Germinal center (tissue), 1 donor: ENCODE results near the gene PROK2.

ENCODE experiments used
- DNase-seq: peaks from one replicate; pipeline ENCODE4 v3.0.0; 2012; ENCODE audit warnings: mixed read lengths, low spot score

PROK2 gene

DNA sequence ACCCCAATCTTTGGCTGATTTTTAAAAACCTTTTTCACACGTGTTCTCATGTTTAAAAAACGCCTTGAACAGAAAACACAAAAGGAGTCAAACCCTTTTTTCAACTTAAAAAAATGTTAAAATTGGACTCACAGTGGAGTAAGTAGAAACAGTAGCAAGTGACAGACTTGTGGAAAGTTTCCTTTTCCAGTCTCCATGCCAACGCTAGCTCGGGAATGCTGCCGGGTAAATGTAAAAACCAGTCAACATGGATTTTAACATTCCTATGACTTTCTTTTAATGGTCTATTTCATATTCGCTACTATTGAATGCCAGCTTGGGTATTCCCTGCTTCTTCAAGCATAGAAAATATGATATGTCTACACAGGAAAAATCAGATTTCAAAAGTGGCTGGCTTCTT is 1.6 kb upstream of the PROK2 start:
- DNase-seq = no peak

DNA sequence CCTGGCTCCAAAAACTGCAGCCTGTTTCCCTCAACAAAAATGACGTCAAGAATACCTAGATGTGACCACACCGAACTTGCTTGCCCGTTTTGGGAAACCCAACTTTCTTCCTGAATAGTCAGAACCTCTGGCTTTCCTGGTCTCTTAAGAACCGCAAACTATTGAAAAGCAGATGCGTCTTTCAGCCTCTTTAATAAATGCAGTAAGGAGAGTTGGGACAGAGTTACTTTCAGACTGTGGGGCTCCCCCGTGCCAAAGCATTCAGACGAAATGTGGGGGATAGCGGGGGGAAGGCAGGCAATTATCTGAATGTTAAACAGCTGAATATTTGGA is 1.2 kb upstream of the PROK2 start:
- no peak for DNase-seq

DNA sequence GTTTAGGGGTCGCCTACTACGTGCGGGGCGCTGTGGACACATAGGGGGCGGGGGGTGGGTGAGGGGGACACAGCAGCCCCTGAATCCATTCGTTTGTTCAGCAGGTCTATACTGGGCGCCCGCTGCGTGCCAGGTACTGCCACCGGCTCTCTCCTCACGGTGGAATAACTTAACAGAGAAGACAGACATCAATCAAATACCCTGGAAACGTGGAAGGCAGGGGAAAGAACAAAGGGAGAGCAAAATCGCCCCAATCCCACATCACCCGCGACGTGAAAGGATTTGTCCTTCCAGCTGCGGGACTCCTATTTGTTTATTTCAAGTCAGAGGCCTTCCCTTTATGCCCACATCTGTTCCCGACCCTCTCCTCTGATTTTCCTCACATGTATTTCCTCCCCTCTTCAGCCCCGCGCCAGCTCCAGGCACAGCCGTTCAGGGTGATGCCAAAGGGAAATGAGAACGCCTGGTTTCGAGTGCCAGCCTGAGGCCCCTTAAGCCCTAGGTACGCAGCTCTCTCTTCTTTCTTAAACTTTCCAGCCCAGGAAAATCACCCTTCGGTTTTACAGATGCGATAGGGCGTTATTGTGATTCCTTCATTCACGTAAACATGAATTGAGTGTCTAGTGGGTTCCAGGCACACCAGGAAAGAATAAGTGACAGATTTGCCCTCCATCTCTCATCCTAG is 726 bp upstream of the PROK2 start:
- DNase-seq = no peak

DNA sequence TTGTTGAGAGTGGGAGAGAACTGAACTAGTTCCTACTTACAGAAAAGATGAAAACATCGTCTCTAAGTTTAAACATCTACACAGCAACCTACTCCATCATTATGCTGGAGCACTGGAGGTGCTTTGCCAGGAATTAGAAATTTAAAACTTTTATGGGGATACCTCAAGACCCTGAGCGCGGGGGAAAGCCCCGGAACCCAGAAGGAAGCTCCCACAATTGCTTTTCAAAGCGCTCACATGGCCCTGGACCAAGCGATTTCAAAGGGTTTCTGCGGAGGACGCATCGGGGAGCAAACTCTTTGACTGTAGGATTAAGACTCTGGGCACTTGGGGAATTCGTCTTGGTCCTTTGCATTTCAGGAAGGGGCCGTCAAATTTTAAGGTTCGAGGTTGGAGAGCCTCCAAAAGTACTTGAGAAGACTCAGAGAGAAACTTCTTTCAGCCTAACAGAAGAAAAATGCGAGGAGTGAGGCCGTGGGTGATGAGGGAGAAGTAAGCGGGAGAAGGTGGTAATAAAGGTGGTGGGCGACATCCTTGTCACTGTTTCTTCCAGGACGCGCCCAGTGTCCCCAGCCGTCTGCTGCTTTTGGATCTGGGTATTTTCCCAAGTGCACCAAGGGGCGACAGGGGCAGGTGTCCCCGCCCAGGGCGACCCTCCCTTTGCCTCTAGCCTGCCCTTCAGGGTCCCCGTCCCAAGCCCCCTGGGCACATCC is 591 bp downstream of the PROK2 start:
- no peak for DNase-seq

DNA sequence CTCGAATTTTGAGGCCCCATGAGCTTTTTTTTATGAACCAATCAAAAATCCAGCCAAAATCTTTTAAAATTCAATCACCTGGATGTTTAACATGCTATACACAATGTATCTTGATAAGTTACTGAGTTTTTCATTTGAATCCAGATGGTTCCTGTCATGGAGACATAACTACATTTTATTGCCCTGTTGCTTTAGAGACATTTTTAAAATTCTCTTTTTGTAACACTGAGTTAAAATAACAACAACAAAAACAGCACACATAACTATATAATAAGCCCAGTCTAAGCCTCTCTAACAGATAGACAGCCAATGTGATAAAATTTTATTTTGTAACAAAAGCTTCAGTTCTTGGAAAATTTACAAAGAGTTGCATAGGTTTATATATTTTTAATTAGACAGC is 1.8 kb downstream of the PROK2 start:
- DNase-seq = no peak

DNA sequence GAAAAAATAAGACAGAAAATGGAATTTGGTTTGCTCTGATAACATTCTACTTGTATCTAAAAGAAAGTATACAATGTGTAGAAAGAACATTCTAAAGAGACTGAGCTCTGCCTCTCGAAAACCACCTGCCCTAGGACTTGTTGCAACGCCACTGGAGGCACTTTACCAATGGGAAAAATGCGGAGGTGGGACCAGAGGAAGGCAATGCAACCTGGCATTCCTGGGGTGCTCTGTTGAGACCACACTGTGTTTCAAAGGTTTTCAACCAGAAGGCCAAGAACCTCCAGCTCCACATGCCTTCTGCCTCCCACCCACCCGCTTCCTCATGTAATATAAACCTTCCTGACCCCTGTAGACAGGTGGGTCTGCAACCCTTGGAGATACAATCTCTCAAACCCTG is 4.5 kb downstream of the PROK2 start:
- no peak for DNase-seq

DNA sequence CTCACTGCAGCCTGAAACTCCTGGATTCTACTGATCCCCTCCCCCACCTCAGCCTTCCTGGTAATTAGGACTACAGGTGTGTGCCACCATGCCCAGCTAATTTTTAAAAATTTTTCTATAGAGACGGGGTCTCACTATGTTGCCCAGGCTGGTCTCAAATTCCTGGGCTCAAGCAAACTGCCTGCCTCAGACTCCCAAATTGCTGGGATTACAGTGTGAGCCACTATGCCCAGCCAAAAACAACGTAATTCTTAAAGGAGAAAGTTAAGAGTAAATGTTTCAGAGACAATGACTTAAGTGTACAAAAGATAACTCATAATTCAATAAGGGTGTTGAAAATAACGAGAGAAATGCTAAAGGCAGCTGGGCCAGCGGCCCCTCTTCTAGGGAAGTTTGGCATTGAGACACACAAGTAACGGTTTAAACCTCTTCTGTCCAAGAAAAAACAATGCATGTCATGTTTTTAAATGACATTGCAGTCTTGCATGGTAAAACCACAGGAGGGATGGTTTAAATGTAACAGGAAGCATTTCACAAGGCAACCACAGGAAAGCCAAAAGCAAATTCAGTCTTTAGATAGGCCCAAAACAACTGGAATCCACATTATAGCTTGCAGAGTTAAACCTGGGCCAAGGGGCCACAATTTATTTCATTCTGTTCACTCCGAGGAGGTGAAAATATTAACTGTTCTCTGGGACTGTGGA is 5.1 kb downstream of the PROK2 start:
- no peak for DNase-seq

DNA sequence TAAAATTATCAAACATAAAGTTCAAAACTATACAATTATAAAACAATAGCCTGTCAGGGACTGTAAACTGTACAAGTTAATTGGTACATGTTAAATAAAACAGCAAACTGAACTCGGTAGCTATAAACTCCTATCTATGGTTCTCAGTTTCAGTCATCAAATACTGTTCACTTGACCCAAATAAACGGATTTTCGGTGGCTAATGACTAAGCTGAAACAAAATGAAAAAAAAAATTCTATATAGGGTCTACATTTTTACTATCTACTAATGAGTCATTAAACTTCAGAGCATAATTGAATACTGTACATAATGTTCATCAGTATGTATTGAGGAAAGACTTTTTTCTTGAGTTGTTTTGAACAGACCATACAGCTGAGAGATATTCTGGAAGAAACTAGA is 6.6 kb downstream of the PROK2 start:
- no peak for DNase-seq

DNA sequence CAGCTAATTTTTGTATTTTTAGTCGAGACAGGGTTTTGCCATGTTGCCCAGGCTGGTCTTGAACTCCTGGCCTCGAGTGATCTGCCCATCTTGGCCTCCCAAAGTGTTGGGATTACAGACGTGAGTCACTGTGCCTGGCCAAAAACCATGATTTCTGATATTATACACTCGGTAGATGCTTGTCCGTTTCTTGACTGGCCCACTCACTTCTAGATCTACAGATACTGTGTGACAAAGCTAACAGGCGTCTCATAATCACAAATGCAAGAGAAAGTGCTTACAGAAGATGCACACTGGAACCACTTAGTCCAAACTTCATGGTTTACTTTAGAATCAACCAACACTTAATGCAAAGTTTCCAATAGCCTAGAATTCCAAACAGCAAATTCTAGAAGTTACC is 8.4 kb downstream of the PROK2 start:
- no peak for DNase-seq

DNA sequence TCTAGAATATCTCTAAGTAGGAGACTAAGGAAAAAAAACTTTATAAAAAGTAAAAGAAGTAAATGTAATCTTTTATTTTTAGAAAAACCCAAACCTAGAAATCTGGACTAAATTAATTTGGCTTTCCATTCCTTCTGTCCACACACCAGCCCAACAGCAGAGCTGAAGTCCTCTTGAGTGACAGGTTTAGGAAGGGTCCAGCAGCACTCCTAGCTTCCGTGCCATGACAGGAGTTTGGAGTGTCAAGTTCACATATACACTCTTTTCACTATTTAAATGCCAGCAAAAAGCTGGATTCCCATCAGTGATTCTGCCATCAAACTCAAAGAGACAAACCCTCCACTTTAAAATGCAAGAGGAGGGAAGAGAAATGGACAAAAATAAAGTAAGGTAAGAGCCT is 13.1 kb downstream of the PROK2 start:
- DNase-seq = no peak

DNA sequence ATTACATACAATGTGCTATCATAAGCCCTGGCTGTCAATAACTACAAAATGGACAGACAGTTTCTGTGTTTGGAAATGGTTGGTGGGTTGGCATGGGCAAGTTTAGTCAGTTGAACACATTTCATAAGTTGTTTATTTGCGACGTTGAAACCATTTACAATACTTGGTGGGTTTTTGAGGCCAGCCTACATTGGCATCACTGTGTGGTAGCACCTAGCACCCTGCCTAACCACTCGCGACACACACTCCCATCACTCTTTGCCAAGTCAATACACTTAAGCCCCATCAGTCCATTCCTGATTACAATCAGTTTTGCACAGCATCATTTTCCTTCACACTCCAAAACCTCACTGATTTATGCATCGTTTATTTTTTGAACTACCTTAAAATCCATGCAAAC is 13.8 kb downstream of the PROK2 start:
- DNase-seq = no peak

DNA sequence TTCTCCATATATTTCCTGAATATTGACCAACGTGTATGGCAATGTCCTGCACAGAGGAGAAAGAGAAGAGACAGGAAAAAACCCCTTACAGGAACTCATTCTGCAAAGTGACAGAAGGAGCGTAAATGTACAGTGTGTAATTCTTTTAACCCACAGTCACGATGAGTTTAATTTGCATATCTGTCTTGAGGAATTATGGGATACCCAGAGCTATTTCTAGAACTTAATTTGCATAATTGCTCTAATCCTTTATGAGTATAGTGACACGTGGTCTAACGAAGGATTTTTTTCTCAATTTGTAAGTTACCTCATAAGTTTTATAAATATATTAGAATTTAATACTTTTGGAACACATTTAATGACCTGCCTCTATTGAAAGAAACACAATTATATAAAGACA is 21.5 kb downstream of the PROK2 start:
- no peak for DNase-seq

DNA sequence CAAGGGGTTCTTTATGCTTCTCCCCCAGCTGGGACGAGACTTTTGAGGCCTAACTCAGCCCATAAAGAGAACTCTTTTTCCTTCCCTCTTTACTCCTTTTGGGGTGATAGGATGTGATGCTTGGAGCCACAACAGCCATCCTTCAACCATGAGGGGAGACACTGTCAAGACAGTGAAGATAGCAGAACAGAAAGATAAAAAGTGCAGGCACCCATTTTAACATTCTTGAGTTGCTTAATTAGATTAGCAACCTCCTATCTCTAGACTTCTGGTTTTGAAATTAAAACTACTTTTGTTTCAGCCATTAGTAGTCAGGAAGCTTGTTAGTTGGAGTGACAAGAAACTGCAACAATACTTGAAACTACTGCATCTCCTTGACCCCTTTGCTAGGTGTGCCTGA is 24.8 kb downstream of the PROK2 start:
- DNase-seq = no peak

DNA sequence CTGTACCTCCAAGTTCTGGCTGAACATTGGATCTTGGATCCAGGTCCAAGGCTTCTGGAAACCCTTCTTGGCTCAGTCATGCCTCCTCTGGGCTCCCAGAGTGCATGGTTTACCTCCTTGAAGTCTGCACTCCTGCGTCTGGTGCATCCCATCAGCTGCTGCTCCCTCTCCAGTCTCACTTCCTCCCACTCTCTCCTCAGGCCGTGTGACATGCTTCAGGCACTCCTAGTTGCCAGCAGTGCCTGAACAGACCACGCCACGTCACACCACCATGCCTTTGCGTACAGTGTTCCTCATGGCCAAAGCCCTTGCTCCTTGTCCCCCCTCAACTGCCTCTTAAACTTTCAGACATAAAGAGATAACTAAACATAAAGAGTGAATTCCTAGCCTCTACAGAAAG is 25.5 kb downstream of the PROK2 start:
- no peak for DNase-seq

DNA sequence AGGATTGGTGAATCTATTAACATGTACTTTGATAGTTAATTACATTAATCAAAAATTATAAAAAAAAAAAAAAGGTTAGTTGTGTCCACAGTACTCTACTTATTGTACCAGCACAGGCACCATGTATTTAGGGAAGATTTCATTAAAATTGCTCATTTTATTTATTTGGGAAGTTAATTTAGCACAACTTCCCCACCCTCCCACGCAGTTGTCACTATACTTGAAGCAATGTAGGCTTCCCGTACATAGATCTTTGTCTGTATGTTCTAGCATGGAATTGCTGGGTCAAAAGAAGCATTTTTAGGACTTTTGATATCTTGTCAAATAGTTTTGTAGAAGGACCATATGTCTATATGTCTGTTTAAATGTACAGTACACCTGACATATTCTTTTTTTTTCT is 26.9 kb downstream of the PROK2 start:
- DNase-seq = no peak

DNA sequence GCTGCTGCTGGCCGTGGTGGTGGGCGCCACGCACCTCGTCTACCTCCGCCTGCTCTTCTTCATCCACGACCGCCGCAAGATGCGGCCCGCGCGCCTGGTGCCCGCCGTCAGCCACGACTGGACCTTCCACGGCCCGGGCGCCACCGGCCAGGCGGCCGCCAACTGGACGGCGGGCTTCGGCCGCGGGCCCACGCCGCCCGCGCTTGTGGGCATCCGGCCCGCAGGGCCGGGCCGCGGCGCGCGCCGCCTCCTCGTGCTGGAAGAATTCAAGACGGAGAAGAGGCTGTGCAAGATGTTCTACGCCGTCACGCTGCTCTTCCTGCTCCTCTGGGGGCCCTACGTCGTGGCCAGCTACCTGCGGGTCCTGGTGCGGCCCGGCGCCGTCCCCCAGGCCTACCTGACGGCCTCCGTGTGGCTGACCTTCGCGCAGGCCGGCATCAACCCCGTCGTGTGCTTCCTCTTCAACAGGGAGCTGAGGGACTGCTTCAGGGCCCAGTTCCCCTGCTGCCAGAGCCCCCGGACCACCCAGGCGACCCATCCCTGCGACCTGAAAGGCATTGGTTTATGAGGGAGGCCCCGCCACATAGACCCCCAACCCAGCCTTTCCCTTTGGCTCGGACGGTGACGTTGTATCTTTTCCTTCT is 30.2 kb downstream of the PROK2 start:
- DNase-seq = no peak

DNA sequence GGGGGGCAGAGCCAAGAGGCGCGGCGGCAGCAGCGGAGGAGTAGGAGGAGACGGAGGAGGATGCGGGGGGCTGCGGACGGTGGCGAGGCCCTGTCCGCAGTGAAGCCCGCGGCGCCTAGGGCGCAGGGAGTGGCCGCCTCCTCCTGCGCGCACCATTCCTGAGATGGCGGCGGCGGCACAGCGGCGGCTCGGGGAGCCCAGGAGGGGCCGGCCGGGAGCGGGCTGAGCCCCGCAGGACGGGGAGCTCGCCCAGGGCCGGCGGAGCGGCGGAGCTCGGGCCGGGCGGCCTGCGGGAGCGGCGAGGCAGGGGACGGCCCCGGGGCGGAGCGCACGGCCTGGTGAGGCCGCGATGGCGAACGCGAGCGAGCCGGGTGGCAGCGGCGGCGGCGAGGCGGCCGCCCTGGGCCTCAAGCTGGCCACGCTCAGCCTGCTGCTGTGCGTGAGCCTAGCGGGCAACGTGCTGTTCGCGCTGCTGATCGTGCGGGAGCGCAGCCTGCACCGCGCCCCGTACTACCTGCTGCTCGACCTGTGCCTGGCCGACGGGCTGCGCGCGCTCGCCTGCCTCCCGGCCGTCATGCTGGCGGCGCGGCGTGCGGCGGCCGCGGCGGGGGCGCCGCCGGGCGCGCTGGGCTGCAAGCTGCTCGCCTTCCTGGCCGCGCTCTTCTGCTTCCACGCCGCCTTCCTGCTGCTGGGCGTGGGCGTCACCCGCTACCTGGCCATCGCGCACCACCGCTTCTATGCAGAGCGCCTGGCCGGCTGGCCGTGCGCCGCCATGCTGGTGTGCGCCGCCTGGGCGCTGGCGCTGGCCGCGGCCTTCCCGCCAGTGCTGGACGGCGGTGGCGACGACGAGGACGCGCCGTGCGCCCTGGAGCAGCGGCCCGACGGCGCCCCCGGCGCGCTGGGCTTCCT is 31.0 kb downstream of the PROK2 start, which contains the start of gene GPR27:
TSS of gene GPR27 (plus strand) at position 155 of the 909 bp plus-strand sequence. CDS start at position 350, 195 bp downstream.
- DNase-seq = no peak

DNA sequence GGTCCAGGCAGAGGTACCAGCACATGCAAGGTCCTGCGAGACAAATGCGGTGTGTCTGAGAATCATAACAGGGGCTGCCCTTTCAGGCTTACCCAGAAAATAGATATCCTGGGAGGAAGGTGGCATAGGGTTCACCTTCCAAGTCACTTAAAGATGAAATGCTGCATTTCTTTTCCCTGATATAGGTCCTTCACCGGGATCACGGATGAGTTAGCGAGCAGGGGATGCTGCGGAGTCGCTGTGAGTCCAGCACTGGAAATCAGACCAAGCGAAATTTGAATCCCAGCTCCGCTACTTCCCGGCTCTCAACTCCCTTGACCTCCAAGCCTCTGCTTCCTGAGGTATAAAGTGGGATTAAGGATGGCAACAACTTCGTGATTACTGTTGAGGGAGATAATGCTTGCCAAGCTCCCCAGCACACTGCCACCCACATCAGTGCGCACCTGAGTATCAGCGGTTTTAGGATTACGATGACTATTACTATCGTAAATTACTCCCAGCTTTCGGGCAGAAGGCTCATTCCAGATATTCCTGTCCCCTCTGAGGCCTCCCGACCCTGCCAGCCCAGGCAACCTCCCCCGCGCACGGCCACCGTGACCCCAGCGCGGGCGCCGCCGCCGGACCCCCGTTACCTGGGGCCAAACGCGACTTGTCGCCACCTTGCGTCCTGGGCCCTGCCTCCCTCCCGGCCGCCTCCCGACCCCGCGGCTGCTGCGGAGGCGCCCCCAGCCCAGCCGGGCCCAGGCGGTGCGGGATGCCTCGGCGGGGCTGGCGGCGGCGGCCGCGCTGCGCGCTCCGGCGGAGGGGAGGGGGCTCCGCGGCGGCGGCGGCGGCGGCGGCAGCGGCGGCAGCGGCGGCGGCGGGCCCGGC is 31.9 kb downstream of the PROK2 start:
- DNase-seq = no peak

DNA sequence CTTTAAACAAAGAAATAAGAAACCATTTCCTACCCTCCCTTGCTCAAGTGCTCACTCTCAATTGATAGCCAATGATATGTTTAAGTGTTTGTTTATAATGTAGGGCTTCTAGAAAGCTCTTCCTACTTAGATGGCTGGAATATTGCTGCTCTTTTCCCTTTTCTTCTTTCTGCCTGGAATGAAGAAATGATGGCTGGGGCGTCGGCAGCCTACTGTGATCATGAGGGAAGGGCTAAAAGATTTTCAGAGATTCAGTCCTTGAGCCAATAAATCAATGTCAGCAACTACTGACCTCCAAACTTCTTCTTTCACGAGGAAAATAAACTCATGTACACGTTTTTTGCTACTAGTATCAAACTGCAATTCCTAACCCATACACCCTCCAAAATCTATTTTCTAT is 33.3 kb downstream of the PROK2 start:
- no peak for DNase-seq

DNA sequence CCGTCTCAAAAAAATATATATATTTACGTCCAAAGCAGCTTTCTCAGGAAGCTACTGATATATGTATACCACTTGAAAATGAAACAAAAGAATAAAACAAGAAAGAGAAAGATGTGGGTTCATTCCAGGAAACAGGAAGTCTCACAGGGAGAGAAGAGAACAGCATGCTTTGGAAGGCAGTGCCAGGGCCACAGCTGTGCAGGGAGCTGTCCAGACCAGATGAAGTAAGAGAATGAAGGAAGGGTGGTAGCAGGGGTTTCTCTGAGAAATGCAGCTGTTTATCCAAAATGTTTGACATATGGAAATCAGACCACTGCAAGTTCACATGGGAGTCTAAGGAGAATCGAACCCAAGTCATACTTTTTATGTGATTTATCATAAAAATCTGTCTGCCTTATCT is 40.2 kb downstream of the PROK2 start:
- no peak for DNase-seq

DNA sequence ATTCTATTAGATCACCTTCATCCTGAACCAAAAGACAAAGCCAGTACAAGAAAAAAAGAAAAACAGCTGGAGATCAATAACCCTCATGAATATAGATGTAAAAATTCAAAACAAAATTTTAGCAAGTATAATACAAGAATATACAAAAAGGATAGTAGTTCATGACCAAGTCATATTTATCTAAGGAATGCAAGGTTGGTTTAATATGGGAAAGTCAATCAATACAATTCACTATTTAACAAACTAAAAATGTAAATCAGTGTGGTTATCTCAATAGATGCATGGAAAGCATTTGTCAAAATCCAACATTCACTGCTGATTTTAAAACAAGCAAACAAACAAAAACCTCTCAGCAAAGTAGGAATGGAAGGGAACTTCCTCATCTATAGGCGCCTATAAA is 42.3 kb downstream of the PROK2 start:
- DNase-seq = no peak
